ENCODE data around the gene CNTN4.
"Not testable (repeated sequence)": the region's sequence is repeated elsewhere in the genome, so short reads cannot be mapped to it uniquely, and the experiment has no call there.

CNTN4 gene

GRCh38 chr3:2873986-2874385 lies 775.3 kb downstream of the CNTN4 start:
- DNase-seq = no peak

GRCh38 chr3:2875699-2876098 lies 777.0 kb downstream of the CNTN4 start:
- no peak for DNase-seq

DNA sequence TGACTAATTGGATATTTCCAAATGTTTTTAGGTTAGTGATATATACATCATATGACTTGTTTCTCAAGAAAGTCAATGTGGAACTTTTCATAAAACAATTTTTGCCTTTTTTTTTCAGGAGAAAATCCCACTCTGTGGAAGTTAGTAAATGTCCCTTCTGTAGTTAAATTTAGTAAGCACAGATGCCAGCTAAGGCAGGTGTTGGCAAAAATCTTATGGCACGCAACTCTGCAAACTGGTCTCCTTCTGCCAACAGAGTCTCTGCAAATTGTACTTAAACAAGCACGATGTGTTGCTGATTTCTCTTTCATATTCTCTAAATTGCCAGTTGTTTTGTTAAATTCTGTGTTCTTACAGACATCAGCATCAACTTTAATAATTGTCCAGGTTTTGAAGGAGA lies 777.7 kb downstream of the CNTN4 start:
- DNase-seq = no peak

DNA sequence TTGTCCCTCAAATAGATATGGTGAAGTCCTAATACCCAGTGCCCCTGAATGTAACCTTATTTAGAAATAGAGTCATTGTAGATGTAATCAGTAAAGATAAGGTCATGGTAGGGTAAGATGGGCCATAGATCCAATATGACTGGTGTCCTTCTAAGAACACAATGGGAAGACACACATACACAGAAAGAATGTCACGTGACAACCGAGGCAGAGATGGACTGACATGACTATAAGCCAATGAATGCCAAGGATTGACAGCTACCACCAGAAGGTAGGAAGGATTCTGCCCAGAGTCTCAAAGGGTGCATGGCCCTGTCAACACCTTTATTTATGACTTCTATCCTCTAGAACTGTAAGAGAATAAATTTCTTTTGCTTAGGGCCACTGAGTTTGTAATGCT lies 780.4 kb downstream of the CNTN4 start:
- DNase-seq = no peak

DNA sequence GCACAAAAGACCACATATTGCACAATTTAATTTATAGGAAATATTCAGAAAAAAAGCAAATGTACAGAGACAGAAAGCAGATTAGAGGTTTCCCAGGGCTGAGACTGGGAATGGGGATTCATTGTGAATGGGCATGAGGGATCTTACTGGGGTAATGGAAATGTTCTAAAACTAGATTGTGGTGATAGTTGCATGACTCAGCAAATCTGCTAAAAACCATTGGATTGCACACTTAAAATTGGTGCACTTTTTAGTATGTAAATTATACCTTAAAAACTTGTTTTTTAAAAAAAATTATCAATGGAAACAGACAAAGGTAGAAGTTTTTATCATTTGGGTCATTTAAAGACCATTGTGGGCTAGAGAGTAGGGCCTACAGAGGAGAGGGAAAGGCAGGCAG lies 780.9 kb downstream of the CNTN4 start:
- no peak for DNase-seq

GRCh38 chr3:2880218-2880756 lies 781.6 kb downstream of the CNTN4 start:
- no peak for DNase-seq

- no peak for DNase-seq
Observed at GRCh38 chr3:2883283-2883682, 784.6 kb downstream of the CNTN4 start.

- no peak for DNase-seq
Observed at GRCh38 chr3:2888592-2888991, 789.9 kb downstream of the CNTN4 start.

GRCh38 chr3:2889736-2890135 lies 791.1 kb downstream of the CNTN4 start:
- no peak for DNase-seq

DNA sequence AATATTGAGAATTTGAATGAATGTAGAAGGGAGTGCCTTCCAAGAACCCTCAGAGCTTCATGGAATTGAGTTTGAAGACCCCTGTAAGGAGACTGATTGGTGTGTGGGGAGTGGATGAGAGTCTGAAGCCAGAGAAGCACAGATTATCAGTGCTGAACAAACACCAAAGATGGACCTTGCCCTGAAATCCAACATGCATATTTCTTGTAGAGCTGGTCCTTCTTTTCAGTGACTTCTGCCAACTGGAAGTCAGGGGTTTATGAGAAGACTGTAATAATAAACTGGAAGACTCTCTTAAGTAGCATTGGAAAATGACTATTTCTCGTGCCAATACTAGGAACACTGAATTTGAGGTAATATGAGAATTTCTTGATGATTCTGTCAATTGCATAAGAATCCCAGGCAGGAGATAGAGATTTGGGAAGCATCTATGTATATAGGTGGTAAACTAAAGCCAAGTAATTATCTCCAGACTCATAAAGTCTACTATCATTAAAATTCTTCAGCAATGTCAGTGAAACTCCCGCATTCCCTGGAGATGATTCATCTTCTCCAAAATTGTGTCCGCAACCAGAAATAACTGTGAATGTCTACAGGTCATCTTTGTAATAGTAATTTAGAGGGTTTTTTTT lies 797.8 kb downstream of the CNTN4 start:
- DNase-seq = no peak

DNA sequence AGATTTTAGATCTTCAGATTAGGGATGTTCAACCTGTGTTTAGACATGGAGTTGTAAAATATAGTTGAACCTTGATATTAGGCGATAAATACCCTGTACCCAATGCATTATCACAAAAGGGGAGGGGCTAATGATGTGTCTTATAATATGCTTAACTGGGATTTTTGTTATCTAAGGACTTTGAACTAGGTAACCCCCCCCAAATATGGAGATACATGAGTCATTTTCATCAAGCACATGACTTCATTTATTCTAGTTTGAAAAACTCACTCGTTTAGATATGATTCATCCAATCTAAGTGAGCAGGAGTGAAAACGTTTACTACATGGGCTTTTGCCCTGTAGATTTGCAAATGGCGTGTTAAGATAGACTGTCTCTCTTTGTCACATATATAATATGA lies 799.2 kb downstream of the CNTN4 start:
- no peak for DNase-seq

DNA sequence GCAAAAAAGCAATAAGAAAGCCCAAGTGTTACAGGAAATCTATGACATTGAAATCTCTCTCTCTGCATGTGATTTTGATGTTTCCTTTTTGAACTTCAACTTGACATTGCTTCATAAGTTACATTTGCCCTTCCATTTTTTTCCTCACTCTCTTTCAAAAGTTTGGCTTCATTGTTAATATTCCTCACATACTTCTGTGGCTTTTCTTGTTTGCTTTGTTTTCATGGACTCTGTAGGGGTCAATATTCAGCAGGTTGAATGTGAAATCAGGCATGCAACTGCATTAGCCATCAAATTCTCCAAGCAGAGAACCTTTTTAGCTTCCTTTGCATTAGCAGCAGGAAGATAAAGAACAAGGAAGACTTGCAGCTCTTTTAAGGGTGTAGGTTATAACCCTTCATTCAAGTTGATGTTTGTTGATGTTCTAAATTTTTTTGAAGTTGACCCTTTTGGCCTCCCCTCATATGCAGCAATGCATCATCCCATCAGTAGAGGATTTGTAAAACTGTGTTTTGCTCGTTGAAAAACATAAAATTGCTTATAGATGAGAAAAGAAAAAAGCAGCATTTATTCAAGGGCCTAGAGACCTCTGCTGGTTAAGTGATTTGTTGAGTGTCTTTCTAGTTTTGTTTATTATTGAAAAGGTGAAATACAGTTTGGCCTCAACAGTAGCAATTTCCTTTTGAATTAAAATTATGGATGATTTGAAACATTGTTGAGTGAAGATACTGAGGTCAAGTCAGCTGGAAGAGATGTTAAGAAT lies 800.1 kb downstream of the CNTN4 start:
- peak; percentile 55 for DNase-seq

GRCh38 chr3:2904054-2904453 lies 805.4 kb downstream of the CNTN4 start:
- no peak for DNase-seq

DNA sequence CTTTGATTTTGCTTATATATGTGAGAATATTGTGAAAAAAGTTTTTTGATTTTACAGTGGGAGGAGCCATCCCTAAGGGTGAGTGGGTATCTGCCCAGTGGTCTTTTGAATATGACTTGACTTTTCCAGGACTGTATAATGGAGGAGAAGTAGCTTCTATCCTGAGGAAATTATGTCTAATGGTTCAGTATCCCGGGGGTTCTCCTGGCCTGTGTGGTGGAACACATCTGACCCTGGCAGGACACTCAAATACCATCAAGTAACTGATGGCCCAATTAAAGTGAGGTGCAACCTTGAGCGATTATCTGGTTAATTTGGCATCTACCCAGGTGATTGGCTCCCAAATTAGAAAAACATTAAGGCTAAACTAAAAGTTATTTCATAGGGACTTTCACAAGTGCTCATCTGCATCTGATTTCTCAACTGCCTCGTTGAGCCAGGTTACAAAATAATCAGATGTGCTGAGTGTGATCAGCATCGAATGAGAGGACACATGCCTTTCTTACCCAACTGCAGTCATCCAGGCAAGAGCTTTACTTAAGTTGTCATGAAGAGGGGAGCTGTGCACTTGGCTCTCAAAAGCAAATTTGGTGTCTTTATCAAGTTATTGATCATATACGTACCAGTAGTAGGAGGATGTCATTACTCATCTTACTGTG lies 810.2 kb downstream of the CNTN4 start:
- no peak for DNase-seq

DNA sequence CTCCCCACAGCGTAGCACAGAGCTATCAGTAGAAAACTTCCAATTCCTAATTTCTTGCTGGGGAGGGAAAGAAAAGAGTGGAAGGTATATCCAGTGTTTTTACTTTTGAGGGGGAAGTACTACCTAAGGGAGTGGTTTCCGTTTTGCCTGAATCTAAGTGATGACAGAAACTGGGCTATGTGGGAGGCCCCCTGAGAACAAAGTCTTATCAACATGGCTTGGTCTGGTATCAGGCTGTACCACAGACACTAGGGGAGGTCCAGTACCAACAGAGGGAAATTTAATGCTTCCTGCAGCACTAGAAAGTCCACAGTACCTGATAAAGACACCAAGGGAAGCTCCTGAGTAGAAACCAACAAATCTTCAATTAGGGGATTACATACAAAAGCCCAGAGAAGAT lies 812.3 kb downstream of the CNTN4 start:
- DNase-seq = no peak

GRCh38 chr3:2915826-2916225 lies 817.2 kb downstream of the CNTN4 start:
- no peak for DNase-seq

GRCh38 chr3:2916640-2917039 lies 818.0 kb downstream of the CNTN4 start:
- not testable (repeated sequence) for DNase-seq

DNA sequence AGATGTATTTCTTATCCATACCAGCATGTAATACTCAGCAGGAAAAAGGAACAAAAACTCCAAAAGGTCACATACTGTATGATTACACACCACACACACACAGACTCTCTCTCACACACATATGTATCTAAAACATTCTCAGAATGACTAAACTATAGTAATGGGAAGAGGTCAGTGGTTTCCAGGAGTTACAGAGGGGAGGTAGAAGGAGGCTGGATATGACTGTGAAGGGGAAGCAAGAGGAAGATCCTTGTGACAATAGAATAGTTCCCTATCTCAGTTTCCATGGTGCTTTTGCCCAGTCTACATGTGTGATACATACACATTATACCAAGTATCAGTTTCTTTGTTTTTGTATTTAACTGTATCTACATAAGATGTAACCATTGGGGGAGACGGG lies 821.4 kb downstream of the CNTN4 start:
- DNase-seq = no peak

GRCh38 chr3:2921452-2921851 lies 822.8 kb downstream of the CNTN4 start:
- no peak for DNase-seq

DNA sequence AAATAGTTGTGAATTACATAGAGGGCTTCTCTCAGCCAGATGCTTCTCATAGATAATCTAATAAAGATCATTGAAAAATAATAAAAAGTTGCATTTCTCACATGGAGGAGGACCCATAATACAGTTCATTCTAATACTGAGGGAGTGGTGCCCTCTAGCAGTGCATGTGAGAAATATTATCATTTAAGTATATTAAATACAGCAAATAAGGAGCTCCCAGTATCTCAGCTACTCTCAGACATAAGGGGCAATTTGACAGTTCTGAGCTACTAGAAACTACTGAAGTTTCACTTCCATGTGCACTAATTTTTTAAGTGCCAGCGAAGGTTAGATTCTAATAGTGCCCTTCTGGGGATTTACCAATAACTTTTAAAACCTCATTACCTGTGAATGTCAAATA lies 823.2 kb downstream of the CNTN4 start:
- no peak for DNase-seq

DNA sequence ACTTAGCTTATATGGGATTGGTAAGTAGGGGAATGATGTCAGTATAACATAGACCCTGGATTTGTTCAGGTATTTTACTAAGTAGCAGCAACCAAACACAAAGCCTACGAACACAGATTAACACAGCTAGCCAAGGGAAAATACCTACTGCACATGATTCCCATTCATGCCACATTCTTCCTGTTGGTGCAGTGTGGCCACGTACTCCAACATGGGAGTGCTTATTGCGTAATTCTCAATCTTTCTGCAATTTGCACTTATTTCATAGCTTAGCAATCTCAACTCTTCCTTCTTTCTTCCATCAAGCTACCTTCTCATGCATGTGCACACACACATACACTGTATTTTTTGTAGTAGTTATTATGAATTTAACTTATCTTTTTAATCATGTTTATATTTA lies 824.7 kb downstream of the CNTN4 start:
- no peak for DNase-seq

DNA sequence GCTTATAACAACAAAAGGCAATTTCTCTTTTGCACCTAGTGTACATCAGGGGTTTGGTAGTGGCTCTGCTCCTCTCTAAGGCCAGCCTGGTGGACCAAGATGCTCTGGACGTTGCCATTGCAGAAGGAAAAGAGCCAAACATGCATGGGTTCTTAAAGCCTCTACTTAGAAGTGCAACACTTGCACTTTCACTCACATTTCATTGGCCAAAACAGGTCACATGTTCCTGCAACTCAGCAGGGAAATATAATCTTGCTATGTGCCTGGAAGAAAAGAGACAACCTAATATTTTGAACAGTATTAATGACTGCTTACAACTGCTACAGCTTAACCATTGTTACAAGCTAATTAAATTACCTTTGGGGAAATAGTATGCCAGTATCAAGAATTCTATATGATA lies 828.6 kb downstream of the CNTN4 start:
- DNase-seq = no peak

DNA sequence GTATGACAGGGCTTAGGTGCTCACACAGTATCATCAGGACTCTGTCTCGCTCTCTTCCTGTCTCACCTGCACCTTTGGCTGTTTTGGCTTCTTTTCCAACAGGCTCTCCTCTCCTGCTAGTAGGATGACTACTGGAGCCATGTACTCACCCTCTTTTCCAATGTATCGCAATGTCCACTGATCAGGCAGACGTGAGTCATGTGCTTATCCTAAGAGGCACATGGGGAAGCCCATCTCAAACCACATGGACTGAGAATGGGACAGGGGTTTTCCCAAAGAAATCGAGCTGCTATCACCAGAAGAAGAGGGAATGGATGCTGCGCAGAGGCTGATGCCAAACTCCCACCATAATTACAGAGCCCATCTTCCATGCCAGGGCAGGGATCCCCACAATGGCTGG lies 830.9 kb downstream of the CNTN4 start:
- DNase-seq = no peak

DNA sequence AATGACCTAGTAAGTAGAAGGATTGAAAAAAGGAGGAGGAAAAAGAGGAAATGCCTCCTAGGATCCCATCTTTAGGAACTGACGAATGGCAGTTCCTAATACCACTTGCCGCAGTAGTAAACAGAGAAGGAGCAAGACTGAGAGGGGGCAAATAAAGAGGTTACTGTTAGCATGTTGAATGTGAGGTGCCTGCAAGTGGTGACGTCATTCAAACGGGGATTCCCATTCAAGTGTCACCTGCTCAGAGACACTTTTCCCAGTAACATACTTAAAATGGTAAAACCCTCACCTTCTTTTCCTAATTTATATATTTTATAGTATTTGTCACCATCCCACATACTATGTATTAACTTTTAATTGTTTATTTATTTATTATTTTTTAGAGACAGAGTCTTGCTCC lies 832.6 kb downstream of the CNTN4 start:
- no peak for DNase-seq

Measured in DMS79 (cell line).